Endothelial cell of umbilical vein (primary cell): ENCODE results near the gene SNX25. TPM values are rescaled to one million over a fixed set of nuclear protein-coding genes. Genes with fewer than 3 reads are reported as not detected.

Source experiments
- BruUV-seq: library from RNA; stranded (reverse); fragments of 400-500 nt; replicated peaks from 2 replicates; lab custom pipeline; 2021; lab: Mats Ljungman, UMichigan
- CTCF ChIA-PET: fragments of 300-600, 350-600 bp; sonication (Branson Sonifier 250); formaldehyde crosslinking; loops from one replicate; lab custom pipeline; 2021; ENCODE audit warnings: antibody characterized with exemption, inconsistent platforms; lab: Charles Lee
- POLR2A ChIA-PET: fragments of 300-600, 350-600 bp; sonication (Branson Sonifier 250); formaldehyde crosslinking; loops from one replicate; lab custom pipeline; 2021; ENCODE audit warnings: antibody characterized with exemption, inconsistent platforms; lab: Charles Lee
- DNase-seq: peaks from one replicate; pipeline ENCODE4 v3.0.0-alpha.2; 2011; ENCODE audit warnings: low read depth, low spot score
- FAIRE-seq: peaks from 2 replicates; lab custom pipeline; 2011; peaks lifted over from hg19 to GRCh38; lab: Jason Lieb, UNC
- H2AFZ ChIP-seq: 2 replicates; pipeline ENCODE4 v1.6.0; 2012; ENCODE audit warnings: low read depth, low read length, control low read depth, inconsistent platforms
- H3K27ac ChIP-seq: 2 replicates; pipeline ENCODE4 v1.5.1; 2011; ENCODE audit warnings: low read depth, mild to moderate bottlenecking, control low read depth, low read length, moderate library complexity; ENCODE audit not compliant: insufficient read depth
- H3K27me3 ChIP-seq, 2 experiments: 2 replicates each; pipeline versions ENCODE4 v1.6.0 to v1.6.1; 2011; ENCODE audit warnings: low read length in 2 of 2, mixed read lengths in 1 of 2; ENCODE audit not compliant: control insufficient read depth in 2 of 2, insufficient read depth in 2 of 2
- H3K36me3 ChIP-seq, 2 experiments: 2 replicates in 1 of 2; 3 replicates in 1 of 2; pipeline ENCODE4 v1.5.1; 2011; ENCODE audit warnings: low read length in 2 of 2, mild to moderate bottlenecking in 1 of 2, moderate library complexity in 1 of 2; ENCODE audit not compliant: control insufficient read depth in 2 of 2, insufficient read depth in 2 of 2; ENCODE audit errors: extremely low read depth in 1 of 2
- H3K4me1 ChIP-seq: 3 replicates; pipeline ENCODE4 v1.5.1; 2011; ENCODE audit warnings: mild to moderate bottlenecking, low read length; ENCODE audit not compliant: control insufficient read depth, insufficient read depth; ENCODE audit errors: extremely low read depth
- H3K4me2 ChIP-seq: 2 replicates; pipeline ENCODE4 v1.6.1; 2011; ENCODE audit warnings: low read length, control low read depth, mixed read lengths; ENCODE audit not compliant: insufficient read depth
- H3K4me3 ChIP-seq, 3 experiments: fragments of 200-600 bp in 1 of 3; sonication (generic), shearing (Covaris generic) in 1 of 3; replicated peaks in 1 of 3; 2 replicates each; pipeline ENCODE4 v1.5.1; 2011 to 2016; ENCODE audit warnings: control low read depth in 3 of 3, low read length in 3 of 3, mild to moderate bottlenecking in 2 of 3, inconsistent platforms in 1 of 3, low read depth in 1 of 3, moderate library complexity in 1 of 3; ENCODE audit not compliant: insufficient read depth in 1 of 3
- H3K79me2 ChIP-seq: 2 replicates; pipeline ENCODE4 v1.6.0; 2012; ENCODE audit warnings: low read length, inconsistent platforms; ENCODE audit not compliant: control insufficient read depth, insufficient read depth
- H3K9ac ChIP-seq: replicated peaks from 2 replicates; pipeline ENCODE3; 2011; ENCODE audit warnings: low read length, control low read depth; ENCODE audit not compliant: insufficient read depth; ENCODE audit errors: extremely low read depth
- H3K9me1 ChIP-seq: replicated peaks from 3 replicates; pipeline ENCODE4 v1.6.0; 2011; ENCODE audit warnings: mild to moderate bottlenecking, low read length; ENCODE audit not compliant: control insufficient read depth, insufficient read depth; ENCODE audit errors: extremely low read depth
- H3K9me3 ChIP-seq: replicated peaks from 2 replicates; pipeline ENCODE4 v1.5.1; 2012; ENCODE audit warnings: low read length, inconsistent platforms; ENCODE audit not compliant: control insufficient read depth, insufficient read depth
- H4K20me1 ChIP-seq: replicated peaks from 2 replicates; pipeline ENCODE3; 2011; ENCODE audit warnings: mild to moderate bottlenecking, low read length; ENCODE audit not compliant: control insufficient read depth, insufficient read depth; ENCODE audit errors: extremely low read depth
- EZH2 ChIP-seq: IDR thresholded peaks from 2 replicates; pipeline ENCODE4 v1.6.1; 2012; ENCODE audit warnings: borderline replicate concordance, low read depth, mild to moderate bottlenecking, moderate library complexity, low read length, inconsistent platforms; ENCODE audit not compliant: severe bottlenecking
- FOS ChIP-seq: IDR thresholded peaks from 2 replicates; pipeline ENCODE4 v1.6.1; 2011; ENCODE audit warnings: mild to moderate bottlenecking, low read length, moderate library complexity, borderline replicate concordance; ENCODE audit not compliant: insufficient read depth
- GATA2 ChIP-seq: IDR thresholded peaks from 2 replicates; pipeline ENCODE4 v1.7.0; 2011; ENCODE audit warnings: low read depth, mild to moderate bottlenecking, moderate library complexity, mixed read lengths, low read length; ENCODE audit not compliant: insufficient read length, insufficient read depth
- JUN ChIP-seq: IDR thresholded peaks from 2 replicates; pipeline ENCODE4 v1.6.1; 2011; ENCODE audit warnings: borderline replicate concordance, low read depth; ENCODE audit not compliant: insufficient read length, insufficient read depth
- MYC ChIP-seq: IDR thresholded peaks from one replicate; pipeline ENCODE4 v1.6.1; 2011; ENCODE audit warnings: mild to moderate bottlenecking, low read depth, low read length
- POLR2A ChIP-seq: IDR thresholded peaks from 2 replicates; pipeline ENCODE4 v1.6.1; 2012; ENCODE audit warnings: low read depth, mild to moderate bottlenecking, control low read depth, low read length
- POLR2AphosphoS5 ChIP-seq: IDR thresholded peaks from 2 replicates; pipeline ENCODE4 v1.6.1; 2012; ENCODE audit warnings: low read depth, mild to moderate bottlenecking, control low read depth, low read length, moderate library complexity; ENCODE audit not compliant: insufficient read depth
- dilution Hi-C: fragments of 300-500 bp; cut with MboI; formaldehyde crosslinking; loops from one replicate; pipeline ENCODE4 v1.15.0; 2019; ENCODE audit warnings: low sequenced_read_pairs; ENCODE audit not compliant: extremely low pct_ligation_motif_present
- intact Hi-C: fragments of 100-400 bp; cut with micrococcal nuclease; formaldehyde crosslinking; loops from one replicate; pipeline ENCODE4 v1.10.0; 2022
- polyA plus RNA-seq, 4 experiments: library from polyadenylated mRNA; depleted of rRNA in 3 of 4; stranded (reverse) in 3 of 4; unstranded in 1 of 4; fragments of >200 nt; gene quantifications; 2 replicates each; pipeline versions ENCODE4 v1.2.1 to v1.2.3, GENCODE V29; 2011 to 2012; ENCODE audit warnings: missing spikeins in 1 of 4
- total RNA-seq: library from RNA; stranded (reverse); gene quantifications from 2 replicates; pipeline ENCODE4 v1.2.3, GENCODE V29; 2021
- TF ChIP-seq, protein P1 (sequence below): IDR thresholded peaks from 2 replicates; pipeline ENCODE4 v1.6.1; 2011; ENCODE audit not compliant: insufficient read depth, insufficient read length
- TF ChIP-seq, protein P2 (sequence below), 2 donors: IDR thresholded peaks; 1 replicate in 1 of 2; 2 replicates in 1 of 2; pipeline ENCODE4 v1.5.1; 2011; ENCODE audit warnings: low read length in 2 of 2, mild to moderate bottlenecking in 2 of 2, moderate library complexity in 2 of 2, control low read depth in 1 of 2, inconsistent platforms in 1 of 2, low read depth in 1 of 2; ENCODE audit not compliant: insufficient read depth in 1 of 2; ENCODE audit errors: extremely low read depth in 1 of 2

Gene SNX25
- total and polyA plus RNA-seq, 2 donors (not counting 3 experiments of a cell fraction or from before 2014, with no cell fraction given) = 6.6 to 16.1 TPM

DNA sequence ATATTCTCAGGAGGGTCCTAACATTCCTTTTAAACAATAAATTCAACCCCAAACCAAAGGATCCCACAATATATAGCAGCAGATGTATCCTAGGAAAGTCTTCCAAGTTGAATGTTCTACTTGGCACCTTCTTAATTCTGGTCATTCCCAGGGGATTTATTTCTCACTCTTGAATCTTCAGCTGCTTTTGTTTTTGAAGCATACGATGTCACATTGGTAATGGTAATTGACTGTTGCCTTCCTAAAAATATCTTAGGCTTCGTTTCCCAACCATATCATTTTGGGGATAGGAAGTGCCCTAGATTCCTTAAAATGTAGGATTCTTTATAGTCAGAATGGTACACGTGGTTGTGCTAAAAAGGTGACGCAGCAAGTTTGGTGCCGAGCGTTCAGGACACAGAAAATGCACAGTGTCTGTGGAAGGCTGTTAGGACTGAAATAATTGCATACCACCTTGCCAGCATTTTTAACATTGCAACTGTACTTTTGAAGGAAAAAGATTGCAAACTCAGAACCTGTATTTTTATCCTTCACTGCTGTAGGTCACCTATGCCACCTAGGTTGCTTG is 8.1 kb downstream of the SNX25 start:
- dilution Hi-C loops (no loop called here), intact Hi-C loops (no loop called here)
- CTCF ChIA-PET = no interaction called here
- H4K20me1 ChIP-seq = no peaks in the 10 kb centered on the region
- H2AFZ ChIP-seq = no peak overlapping the region
- no peak for FAIRE-seq
- no peak overlapping the region for H3K9ac ChIP-seq
- H3K36me3 ChIP-seq = no peaks in the 10 kb centered on the region
- H3K4me3 ChIP-seq = no peak overlapping the region
- no peak overlapping the region for H3K27ac ChIP-seq
- H3K27me3 ChIP-seq = no peaks in the 10 kb centered on the region
- peaks cover 52% of the 10 kb centered on the region for H3K79me2 ChIP-seq
- POLR2A ChIA-PET = no interaction called here
- TF ChIP-seq, protein P1, sequence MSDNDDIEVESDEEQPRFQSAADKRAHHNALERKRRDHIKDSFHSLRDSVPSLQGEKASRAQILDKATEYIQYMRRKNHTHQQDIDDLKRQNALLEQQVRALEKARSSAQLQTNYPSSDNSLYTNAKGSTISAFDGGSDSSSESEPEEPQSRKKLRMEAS = no peak
- TF ChIP-seq, protein P2, sequence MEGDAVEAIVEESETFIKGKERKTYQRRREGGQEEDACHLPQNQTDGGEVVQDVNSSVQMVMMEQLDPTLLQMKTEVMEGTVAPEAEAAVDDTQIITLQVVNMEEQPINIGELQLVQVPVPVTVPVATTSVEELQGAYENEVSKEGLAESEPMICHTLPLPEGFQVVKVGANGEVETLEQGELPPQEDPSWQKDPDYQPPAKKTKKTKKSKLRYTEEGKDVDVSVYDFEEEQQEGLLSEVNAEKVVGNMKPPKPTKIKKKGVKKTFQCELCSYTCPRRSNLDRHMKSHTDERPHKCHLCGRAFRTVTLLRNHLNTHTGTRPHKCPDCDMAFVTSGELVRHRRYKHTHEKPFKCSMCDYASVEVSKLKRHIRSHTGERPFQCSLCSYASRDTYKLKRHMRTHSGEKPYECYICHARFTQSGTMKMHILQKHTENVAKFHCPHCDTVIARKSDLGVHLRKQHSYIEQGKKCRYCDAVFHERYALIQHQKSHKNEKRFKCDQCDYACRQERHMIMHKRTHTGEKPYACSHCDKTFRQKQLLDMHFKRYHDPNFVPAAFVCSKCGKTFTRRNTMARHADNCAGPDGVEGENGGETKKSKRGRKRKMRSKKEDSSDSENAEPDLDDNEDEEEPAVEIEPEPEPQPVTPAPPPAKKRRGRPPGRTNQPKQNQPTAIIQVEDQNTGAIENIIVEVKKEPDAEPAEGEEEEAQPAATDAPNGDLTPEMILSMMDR (IDR thresholded peaks at IDR 0.05; ENCODE audit: extremely low read depth in 1 of 2, insufficient read depth in 1 of 2, low read depth in 1 of 2, low read length in 2 of 2) = no peak
- TF ChIP-seq MYC = no peak
- TF ChIP-seq FOS = no peak
- TF ChIP-seq POLR2A = no peak
- no peak for TF ChIP-seq EZH2
- no peak for TF ChIP-seq GATA2
- TF ChIP-seq POLR2AphosphoS5 = no peak
- TF ChIP-seq JUN = no peak
- H3K4me2 ChIP-seq = no peak overlapping the region
- DNase-seq = no peak
- BruUV-seq = no TSS peak
- no peaks in the 10 kb centered on the region for H3K4me1 ChIP-seq
- H3K9me1 ChIP-seq = no peaks in the 10 kb centered on the region
- H3K9me3 ChIP-seq = no peaks in the 10 kb centered on the region
